ENCODE measurements around the gene RAB4A.
A peak's percentile ranks its signal among the peaks of the same experiment; 100 is the strongest.

RAB4A gene

GRCh38 chr1:229224308-229224707 is 46.6 kb upstream of the RAB4A start (continued):
- no peak for TF ChIP-seq ZNF777 (tag by site-specific recombination; IDR thresholded peaks at IDR 0.05; ENCODE audit: borderline replicate concordance)
- TF ChIP-seq ZNF292 (tag by site-specific recombination; IDR thresholded peaks at IDR 0.05; ENCODE audit: borderline replicate concordance, low read depth), result no peak
- TF ChIP-seq ZNF76 (tag by site-specific recombination; IDR thresholded peaks at IDR 0.05; ENCODE audit: borderline replicate concordance, low read depth), result no peak
- TF ChIP-seq ATF2 (tag by site-specific recombination; IDR thresholded peaks at IDR 0.05; ENCODE audit: low read depth), result no peak
- TF ChIP-seq ZNF366 (tag by site-specific recombination; conservative IDR thresholded peaks at IDR 0.05), result 0 out of 2 replicates have a peak, but pooled peaks have one; percentile 17
- peak; percentile 49; the same call in 1 of the 2 replicates for TF ChIP-seq ZFP37 (tag by site-specific recombination; IDR thresholded peaks at IDR 0.05)
- no peak; the same call in none of the 2 replicates for TF ChIP-seq INSM2 (tag by site-specific recombination; IDR thresholded peaks at IDR 0.05)
- TF ChIP-seq BCL11A (tag by site-specific recombination; IDR thresholded peaks at IDR 0.05; ENCODE audit: low read depth), result no peak
- no peak for TF ChIP-seq KLF9 (tag by site-specific recombination; IDR thresholded peaks at IDR 0.05; ENCODE audit: low read depth)
- TF ChIP-seq GLI4 (tag by site-specific recombination; IDR thresholded peaks at IDR 0.05), result no peak
- no peak for TF ChIP-seq ZNF518A (tag by site-specific recombination; conservative IDR thresholded peaks at IDR 0.05; ENCODE audit: low read depth)
- no peak for TF ChIP-seq ZNF623 (tag by site-specific recombination; IDR thresholded peaks at IDR 0.05)
- no peak for TF ChIP-seq ZNF311 (tag by site-specific recombination; IDR thresholded peaks at IDR 0.05; ENCODE audit: borderline replicate concordance)
- no peak; the same call in none of the 2 replicates for TF ChIP-seq ZNF629 (tag by site-specific recombination; IDR thresholded peaks at IDR 0.05)
- TF ChIP-seq ZNF529 (tag by site-specific recombination; IDR thresholded peaks at IDR 0.05; ENCODE audit: insufficient replicate concordance), result no peak
- TF ChIP-seq ZNF837 (tag by site-specific recombination; IDR thresholded peaks at IDR 0.05), result no peak
- TF ChIP-seq KLF16 (tag by site-specific recombination; IDR thresholded peaks at IDR 0.05), result no peak
- no peak for TF ChIP-seq ZSCAN5A (tag by site-specific recombination; IDR thresholded peaks at IDR 0.05)
- TF ChIP-seq ZNF704 (tag by site-specific recombination; IDR thresholded peaks at IDR 0.05), result no peak
- TF ChIP-seq ZNF658 (tag by site-specific recombination; IDR thresholded peaks at IDR 0.05), result no peak
- no peak for TF ChIP-seq ZNF692 (tag by site-specific recombination; IDR thresholded peaks at IDR 0.05)
- TF ChIP-seq ZNF239 (tag by site-specific recombination; IDR thresholded peaks at IDR 0.05), result no peak
- TF ChIP-seq ZNF423 (tag by site-specific recombination; IDR thresholded peaks at IDR 0.05), result no peak
- TF ChIP-seq ZNF2 (tag by site-specific recombination; IDR thresholded peaks at IDR 0.05), result peak; percentile 97; the same call in 1 of the 2 replicates
- TF ChIP-seq ZBTB6 (tag by site-specific recombination; IDR thresholded peaks at IDR 0.05), result no peak
- no peak for TF ChIP-seq PBX3 (CRISPR knock-in tag; IDR thresholded peaks at IDR 0.05)

Data from HEK293 (cell line).